Islet precursor cell (in vitro differentiated cells): ENCODE data around the gene AMACR.
"Not testable (repeated sequence)": the region's sequence is repeated elsewhere in the genome, so short reads cannot be mapped to it uniquely, and the experiment has no call there.

Source experiments
- DNase-seq: peaks from one replicate; pipeline ENCODE4 v3.0.0-alpha.2; 2018

The AMACR gene

DNA sequence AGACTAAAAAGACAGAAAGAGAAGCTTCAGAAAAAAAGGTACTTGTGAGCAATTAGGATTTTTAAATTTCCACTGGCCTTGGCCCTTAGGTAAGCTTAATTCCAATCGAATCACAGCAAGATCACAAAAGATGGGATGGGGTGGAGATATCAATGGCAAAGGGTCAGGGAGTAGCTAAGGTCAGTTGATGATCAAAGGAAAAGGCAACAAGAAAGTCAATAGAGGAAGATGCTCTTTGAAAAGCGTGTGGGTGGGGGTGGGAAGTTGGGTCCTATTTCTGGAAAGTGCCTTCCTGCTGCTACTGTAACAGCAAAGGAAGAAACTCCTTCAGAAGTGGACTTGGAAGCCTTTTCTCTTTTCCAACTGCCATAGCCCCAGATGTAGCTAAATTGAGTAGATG, 27.9 kb upstream of the AMACR start:
- DNase-seq = no peak

DNA sequence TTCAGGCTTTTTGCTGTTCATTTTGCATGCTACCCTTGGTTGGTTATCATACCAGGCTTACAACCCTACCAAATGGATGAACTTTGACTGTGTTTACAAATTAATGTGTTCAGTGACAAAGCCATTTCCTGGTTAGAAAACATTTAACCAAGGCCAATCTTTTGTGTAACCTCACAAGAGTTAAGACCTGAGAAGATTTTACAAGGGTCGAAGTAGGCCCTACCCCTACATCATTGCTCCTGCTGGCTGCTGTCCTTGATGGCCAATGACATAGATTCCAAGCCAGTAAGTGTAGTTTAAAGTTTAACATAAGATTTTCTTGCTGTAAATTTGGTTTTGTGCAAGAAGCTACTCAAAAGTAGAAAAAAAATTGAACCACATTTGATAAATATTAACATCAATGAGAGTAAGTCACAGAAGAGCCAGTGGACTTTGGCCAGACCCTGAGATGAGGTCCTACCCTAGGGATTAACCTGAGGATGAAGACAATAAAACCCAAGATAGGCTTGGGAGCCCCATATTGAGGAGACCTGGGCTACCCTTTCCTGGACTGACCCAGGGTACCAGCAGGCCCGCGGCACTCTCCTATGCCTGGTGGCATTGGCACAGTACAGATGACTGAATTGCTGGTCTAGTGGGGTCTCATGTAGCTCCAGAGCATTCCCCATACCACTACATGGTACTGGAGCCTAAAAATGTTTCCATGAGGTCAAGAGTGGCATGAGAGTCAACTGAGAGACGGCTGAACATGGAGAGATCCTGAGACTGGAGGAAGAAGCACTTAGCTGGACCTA, 26.9 kb upstream of the AMACR start:
- no peak for DNase-seq

DNA sequence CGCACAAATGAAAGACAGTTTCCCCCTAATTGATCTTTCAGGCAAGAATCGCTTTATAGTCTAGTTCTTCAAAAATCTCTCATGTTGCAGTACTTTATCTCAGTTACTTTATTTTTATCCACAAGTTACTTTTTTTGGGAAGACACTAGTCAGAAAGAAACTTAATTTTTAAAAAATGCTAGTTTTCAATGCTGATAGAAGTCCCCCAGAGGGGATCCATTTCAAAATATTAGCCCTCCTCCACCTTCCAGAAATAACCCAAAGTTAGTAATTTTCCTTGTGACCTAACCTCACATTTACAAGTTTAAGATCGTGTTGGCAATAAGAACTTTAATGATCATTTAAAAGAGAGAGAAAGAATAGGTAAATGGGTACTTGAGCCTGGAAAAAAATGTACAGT, 24.1 kb upstream of the AMACR start:
- DNase-seq = no peak

DNA sequence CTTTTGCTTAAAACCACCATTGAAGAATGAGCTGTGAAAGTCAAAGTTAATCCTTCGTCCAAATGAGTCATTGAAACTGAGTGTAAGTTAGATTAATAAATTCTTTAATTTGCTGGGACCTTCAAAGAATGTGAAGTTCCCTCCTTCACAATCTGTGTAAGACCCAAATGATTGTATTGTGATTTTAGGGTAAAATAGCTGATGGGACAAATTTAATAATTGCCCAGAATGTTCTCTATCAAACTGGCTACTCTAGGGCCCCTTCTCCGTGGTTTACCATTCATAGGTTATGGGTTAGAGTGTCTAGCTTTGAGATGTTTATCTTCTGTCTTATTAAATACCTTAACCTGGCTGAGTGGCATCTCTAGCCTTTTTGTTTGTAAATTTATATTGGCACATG, 23.3 kb upstream of the AMACR start:
- DNase-seq = no peak

DNA sequence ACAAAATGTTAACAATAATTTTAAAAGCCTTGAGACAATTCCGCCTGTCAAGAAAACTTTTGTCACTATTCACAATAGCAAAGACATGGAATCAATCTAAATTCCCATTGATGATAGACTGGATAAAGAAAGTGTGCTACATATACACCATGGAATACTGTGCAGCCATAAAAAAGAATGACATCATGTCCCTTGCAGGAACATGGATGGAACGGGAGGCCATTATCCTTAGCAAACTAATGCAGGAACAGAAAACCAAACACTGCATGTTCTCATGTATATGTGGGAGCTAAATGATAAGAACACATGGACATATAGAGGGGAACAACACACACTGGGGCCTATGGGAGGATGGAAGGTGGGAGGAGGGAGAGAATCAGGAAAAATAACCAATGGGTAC, 22.7 kb upstream of the AMACR start:
- not testable (repeated sequence) for DNase-seq

DNA sequence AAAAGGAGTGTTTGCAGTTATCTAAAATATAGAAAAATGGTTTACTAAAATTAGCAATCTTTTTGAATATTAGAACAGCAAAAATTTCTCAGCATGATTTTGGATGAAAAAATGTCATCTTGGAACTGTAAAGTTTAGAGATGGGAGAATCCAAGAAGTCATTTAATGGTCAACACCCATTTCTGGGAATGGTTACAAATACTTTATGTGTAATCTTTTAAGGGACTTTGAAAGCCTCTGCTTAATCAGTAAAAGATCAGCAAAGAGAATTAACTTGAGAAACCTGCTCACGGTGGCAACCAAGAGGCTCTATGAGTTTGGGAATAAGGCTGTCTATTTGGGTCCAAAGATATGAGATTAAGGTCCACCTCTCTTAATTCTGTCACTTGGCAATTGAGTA, 22.2 kb upstream of the AMACR start:
- DNase-seq = no peak

DNA sequence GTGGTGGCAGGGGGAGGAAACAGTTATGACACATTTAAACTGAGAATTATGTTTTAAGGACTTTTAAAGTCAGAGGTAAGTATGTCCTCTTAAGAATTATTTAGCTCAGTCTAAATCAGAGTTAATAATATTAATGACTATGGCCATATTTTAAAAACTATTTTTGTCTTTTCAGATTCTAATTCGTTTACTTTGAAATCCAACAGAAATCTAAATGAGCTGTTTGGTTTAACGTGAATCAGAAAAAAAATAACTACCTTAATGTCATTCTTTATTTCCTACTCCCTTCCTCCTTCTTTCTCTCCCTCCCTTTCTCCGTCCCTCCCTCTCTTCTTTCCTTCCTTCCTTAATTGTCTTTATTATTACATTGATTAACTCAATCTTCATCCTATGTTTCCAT, 20.5 kb upstream of the AMACR start:
- no peak for DNase-seq

DNA sequence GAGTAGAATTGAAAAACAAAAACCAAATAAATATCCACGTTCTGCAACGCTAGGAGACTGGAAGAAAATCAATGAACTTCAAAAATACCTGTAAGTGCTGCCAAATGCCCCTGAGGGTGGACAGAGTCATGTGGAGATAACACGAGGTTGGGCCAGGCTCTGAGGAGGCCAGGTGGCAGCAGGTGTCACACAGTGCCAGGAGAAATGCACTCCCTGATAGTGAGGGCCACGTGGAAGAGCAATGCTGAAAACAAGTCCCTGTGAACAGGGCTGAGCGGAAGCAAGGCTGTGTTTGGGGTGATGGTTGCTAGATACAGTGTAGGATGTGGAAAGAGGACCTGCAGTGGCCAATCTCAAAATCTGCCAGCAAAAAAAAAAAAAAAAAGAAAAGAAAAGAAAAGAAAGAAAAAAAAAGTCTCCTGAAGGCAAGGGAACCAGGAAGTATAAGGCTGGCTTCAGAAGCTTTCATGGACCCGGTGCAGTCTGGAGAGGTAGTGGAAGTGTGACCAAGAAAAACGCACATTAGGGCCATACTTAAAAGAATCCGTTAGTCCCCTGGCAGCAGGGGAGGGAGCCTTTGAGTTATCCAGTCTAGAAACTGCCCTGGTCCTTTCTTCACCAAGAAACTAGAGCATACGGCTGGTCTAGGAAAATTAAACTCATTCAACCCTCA, 18.4 kb upstream of the AMACR start:
- no peak for DNase-seq

DNA sequence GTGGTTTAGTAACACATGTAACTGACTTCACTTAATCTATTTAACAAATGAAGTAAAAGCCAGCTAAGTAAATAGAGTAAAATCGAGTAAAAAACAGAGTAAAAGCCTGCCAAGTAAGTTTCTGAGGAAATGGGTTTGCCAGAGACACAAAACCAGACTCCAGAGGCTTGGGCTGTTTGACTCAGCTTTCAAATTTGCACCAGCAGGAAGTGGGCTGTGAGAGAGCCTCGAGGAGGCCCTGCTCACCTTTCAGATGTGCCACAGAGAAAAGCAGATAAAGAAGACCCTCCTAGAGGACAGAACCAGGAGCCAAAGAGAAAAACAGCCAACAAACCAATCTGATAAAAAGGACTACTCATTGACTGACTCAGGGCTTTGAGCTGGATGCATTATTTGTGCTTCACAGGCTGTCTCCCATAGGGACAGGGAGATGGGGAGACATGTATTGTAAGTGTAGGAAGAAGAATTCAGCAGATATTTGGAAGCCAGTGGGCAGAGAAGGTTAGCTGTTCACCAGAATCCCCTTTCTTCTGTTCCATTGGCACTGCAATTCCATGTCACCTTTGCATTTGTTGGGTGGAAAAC, 14.4 kb upstream of the AMACR start:
- peak; percentile 83 for DNase-seq

DNA sequence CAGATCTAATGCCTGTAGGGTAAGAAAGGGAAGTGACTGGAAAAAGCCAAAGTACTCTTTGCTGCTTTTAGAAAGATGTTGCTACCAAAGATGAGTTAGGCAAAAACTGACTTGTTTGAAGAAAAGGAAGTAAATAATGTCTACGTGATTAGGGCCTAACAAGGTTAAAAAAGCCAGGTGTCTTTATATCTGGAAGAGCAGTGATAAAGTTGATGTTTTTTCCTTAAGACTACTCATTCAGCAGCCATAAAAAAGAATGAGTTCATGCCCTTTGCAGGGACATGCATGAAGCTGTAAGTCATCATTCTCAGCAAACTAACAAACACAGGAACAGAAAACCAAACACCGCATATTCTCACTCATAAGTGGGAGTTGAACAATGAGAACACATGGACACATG, 13.5 kb upstream of the AMACR start:
- DNase-seq = no peak

DNA sequence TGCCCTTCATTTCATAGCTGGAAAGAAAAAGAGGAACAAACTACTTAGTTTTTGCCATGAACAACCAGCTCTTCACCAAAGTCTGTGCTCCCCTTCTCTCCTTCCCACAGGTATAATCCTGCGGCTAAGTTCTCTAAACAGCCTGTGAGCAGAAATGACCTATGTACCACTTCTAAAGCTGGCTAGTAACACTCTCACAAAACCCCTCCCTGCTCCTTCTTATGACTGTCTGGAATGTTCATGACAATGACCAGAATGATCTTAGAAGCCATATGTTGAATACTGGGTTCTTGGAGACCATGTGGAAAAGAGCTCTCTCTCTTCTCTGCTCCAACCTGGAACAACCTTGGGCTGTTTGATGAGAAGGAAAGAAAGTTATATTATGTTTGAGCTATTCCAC, 12.9 kb upstream of the AMACR start:
- no peak for DNase-seq

DNA sequence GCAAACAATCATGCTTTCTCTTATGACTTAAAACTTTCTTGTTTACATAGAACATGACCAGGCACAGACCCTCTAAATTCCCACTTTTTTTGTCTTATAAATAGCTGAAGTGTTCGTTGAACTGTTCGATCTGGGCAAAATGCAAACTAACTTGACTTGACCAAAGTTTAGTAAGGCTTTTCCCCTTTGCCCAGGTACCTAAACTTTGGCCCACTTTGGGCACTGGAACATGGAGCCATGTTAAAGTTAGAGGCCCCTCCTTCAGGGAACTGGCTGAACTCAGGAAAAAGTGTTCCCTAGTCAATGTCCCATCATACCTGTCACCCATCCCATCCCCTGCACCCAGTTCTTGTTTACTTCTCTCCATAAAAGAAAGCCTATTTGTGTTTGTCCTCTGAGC, 9.4 kb upstream of the AMACR start:
- DNase-seq = no peak

DNA sequence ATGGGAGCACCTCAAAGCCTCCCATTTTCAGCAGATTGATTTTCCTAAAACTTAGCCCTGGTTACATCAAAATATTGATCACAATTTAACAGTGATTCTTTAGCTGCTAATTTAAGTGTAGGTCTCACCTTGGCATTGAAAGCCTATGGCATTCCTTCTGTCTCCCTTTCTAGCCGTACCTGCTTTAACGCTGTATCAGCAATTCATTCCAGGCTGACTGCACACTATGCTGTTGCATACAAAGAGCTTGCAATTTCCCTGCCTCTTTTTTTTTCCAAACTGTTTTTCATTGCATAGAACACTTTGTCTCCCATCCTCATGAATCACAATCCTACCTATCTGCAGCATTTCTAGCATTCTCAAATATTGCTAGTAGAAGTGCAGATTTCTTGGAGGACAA, 8.9 kb upstream of the AMACR start:
- no peak for DNase-seq

DNA sequence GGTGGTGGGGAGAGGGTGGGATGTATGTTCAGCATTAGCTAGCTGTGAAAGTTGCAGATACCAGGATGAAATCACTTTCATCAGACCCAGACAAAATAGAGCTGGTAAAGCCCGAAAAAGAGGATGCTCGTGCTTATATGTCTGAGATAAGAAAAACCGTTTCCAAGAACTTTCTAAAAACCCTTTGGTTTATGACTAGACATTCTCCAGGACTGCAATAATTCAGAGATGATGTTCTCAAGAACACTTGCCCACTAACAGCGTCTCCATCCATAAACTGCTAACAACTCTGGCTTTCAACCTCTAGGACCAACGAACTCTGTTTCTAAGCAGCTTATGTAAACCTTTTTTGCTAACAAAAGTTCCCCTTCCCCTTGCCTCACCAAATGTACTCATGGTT, 8.4 kb upstream of the AMACR start:
- no peak for DNase-seq

DNA sequence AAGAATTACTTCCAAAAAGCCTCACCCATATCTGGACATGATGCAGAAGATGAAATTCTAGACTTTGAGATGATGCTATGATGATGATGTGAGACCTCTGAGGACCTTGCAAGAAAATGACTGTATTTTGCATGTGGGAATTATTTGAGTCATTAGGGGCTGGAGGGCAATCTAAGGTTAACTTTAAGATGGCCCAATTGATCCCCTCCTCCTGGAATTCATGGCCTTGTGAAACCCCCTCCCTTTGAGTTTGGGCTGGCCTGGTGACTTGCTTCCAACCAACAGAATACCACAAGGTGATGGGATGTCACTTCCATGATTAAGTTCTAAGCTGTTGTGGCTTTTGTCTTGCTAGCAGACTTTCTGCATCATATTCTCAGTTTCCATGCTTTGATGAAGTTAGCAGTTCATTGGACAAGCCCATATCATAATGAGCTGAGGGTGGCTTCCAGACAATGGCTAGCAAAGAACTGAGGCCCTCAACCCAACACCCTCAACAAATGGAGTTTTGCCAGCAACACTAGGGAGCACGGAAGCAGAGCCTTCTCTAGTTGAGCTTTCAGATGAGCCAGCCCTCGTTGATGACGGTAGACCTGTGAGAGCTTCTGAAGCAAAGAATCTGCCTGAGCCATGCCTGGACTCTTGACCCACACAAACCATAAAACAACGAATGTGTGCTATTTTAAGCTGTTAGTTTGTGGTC, 7.4 kb upstream of the AMACR start:
- DNase-seq = no peak

DNA sequence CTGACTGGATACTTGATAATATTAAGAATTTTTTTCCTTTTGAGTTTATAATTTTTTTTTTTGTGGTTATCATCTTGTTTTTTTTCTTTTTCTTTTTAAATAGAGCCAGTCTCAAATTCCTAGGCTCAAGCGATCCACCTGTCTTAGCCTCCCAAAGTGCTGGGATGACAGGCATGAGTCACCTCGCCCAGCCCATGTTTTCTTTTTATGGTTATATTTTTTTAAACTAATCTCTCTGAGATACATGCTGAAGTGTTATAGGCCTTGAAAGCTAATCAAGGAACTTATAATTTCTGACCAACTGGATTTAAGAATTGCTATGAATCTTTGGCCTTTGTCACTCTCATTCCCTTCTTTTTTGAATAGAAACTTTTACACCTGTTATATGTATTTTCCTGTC, 6.8 kb upstream of the AMACR start:
- no peak for DNase-seq

DNA sequence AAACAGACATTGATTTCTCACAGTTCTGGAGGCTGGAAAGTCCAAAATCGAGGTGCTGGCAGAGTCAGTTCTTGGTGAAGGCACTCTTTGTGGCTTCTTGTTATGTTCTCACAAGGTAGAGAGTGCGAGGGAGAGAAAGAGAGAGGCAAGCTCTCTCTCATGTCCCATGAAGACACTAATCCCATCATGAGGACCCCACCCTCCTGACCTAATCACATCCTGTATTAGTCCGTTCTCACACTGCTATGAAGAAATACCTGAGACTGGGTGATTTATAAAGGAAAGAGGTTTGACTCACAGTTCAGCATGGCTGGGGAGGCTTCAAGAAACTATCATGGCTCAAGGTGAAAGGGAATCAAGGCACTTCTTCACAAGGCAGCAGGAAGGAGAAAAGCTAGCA, 5.7 kb upstream of the AMACR start:
- no peak for DNase-seq

DNA sequence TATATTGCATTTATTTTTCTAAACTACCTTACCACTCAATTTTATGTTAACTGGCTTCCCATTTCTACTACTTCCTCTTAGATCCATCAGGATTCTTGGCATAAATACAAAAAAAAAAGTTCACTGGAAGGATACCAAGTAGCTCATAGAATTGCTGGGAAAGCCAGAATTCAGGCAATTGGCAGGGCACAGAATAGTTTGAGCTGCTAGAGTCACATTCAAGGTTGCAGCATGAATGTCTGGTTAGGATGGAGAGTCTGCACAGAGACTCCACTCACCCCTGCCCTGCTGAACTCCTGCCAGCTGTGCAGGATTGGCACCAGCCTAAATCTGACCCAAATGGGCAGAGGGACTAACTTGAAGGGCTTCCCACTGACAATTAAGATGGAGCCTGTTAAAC, 4.9 kb upstream of the AMACR start:
- no peak for DNase-seq

DNA sequence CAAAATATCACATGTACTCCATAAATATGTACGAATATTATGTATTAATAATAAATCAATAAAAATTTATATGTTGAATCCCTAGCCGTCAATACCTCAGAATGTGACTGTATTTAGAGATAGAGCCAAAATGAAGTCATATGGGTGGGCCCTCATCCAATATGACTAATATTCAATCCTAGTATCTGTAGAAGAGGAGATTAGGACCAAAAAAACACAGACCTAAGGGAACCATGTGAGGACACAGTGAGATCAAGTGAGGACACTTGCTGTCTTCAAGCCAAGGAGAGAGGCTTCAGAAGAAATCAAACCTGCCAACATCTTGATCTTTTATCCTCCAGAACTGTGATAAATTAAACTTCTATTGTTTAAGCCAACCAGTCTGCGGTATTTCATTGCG, 3.7 kb upstream of the AMACR start:
- no peak for DNase-seq

DNA sequence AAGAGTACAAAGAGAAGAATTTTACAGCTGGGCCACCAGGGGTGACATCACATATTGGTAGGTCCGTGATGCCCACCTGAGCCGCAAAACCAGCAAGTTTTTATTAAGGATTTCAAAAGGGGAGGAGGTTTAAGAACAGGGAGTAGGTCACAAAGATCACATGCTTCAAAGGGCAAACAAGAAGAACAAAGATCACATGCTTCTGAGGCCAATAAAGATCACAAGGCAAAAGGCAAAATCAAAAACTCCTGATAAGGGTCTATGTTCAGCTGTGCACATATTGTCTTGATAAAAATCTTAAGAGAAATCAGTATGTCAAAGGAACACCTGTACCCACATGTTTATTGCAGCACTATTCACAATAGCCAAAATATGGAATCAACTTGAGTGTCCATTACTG, 2.3 kb upstream of the AMACR start:
- DNase-seq = not testable (repeated sequence)

DNA sequence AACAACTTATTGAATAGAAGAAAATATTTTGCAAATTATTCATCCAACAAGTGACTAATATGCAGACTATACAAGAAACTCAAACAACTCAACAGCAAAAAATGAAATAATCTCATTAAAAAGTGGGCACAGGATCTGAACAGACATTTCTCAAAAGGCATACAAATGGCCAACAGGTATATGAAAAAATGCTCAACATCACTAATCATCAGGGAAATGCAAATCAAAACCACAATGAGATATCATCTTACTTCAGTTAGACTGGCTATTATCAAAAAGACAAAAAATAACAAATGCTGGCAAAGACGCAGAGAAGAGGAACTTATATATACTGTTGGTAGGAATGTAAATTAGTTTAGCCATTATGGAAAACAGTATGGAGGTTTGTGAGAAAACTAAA, 1.8 kb upstream of the AMACR start:
- DNase-seq = no peak

DNA sequence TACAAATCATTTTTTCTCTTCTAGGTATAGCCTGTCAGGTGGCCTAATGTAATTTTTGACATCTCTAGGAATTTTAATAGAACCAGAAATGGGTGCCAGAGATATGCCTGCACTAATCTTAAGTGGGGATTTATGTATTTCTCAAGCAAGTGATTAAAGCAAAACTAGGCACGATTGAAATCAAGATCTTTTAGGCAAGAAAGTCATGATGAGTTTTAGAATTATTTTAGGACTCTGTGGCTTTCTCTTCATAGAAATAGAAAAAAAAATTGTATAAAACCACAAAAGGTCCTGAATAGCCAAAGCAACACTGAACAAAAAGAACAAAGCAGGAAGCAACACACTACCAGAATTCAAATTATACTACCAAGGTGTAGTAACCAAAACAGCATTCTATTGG, 952 bp upstream of the AMACR start:
- DNase-seq = no peak

DNA sequence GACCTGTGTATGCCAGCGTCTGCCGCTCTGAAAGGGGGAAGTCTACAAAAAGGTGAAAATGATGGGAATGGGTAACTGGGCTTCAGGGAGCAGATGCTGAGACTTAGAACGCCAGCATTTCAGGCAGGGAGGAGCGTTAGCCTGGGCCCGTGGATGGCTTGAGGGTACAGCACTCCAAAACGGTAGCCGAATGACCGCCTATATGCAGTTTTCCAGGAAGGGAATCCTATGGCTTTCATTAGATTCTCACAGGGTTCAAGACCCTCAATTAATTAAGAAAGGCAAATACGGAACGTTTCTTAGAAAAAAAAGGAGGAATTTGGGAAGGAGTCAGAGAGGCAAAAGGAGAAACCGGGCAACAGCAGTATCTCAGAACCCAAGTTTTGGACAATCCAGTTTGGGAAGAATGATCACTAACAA, 639 bp downstream of the AMACR start:
- no peak for DNase-seq

DNA sequence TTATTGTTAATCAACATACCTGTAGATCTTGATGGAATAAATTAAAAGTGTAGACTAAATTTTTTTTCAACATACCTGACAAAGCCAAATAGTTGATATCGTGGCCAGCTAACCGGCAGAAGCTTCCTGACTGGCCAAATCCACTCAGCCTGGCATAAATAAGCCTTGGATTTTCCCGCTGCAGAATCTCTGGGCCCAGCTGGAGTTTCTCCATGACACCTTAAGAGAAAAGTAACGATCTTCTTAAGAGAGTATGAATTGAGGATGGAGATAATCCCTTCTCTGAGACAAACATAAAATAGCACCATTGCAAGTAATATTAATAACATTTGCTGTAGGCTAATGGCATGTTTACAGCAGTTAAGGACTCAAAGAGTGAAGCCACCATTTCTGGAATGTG, 2.2 kb downstream of the AMACR start:
- no peak for DNase-seq
